CD4-positive, alpha-beta T cell treated with Interleukin-4 for 1 hour (primary cell): ENCODE results near the gene CIBAR2.
A peak's percentile ranks its signal among the peaks of the same experiment; 100 is the strongest.

Experiments
- DNase-seq, 2 donors: peaks; one replicate each; pipeline ENCODE4 v3.0.0-alpha.2; 2020 to 2022

The CIBAR2 gene

DNA sequence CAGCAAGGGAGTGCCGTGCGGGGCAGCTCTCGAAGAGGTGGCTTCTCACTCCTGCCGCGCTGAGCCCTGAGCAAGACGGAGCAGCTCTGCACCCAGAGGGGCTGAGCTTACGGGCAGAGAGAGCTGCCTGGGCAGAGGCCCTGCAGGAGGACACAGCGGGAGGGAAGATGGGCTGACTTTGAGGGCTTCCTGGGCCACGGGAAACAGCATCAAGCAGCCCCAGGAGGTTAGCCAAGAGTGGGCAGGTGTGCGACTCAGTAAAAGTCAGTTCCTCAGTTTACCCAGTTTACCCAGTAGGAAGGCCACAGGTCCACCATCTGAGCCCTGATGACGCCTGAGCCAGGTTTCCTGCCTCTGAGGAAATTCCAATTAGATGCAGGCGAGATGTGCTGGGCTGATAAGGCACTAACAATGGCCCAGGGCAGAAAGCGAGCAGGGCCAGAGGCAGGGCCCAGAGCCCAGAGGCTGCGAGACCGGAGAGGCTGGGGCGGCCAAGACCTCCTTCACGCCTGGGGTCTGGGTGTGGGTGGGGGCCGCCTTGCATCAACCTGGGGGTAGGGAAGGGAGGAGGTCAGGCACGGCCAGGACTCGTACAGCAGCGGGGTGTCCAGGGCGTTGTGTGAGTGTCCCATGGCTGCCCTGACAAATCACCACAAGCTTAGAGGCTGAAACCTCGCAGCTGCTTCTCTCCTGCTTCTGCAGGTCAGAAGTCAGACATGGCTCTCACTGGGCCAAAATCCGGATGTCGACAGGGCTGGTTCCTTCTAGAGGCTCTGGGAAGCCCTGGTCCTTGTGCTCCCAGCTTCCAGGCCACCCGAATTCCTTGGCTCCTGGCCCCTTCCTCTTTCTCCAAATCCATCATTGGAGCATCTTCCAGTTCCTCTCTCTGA, 32.0 kb upstream of the CIBAR2 start:
- no peak for DNase-seq

GRCh38 chr16:85142771-85143211, 30.5 kb upstream of the CIBAR2 start:
- no peak for DNase-seq

- DNase-seq: no peak
Measured at GRCh38 chr16:85142129-85142513, 29.8 kb upstream of the CIBAR2 start.

GRCh38 chr16:85141491-85142128, 29.3 kb upstream of the CIBAR2 start:
- DNase-seq: no peak

GRCh38 chr16:85140455-85141012, 28.3 kb upstream of the CIBAR2 start:
- DNase-seq: no peak

- no peak for DNase-seq
Measured at GRCh38 chr16:85139881-85140339, 27.6 kb upstream of the CIBAR2 start.

DNA sequence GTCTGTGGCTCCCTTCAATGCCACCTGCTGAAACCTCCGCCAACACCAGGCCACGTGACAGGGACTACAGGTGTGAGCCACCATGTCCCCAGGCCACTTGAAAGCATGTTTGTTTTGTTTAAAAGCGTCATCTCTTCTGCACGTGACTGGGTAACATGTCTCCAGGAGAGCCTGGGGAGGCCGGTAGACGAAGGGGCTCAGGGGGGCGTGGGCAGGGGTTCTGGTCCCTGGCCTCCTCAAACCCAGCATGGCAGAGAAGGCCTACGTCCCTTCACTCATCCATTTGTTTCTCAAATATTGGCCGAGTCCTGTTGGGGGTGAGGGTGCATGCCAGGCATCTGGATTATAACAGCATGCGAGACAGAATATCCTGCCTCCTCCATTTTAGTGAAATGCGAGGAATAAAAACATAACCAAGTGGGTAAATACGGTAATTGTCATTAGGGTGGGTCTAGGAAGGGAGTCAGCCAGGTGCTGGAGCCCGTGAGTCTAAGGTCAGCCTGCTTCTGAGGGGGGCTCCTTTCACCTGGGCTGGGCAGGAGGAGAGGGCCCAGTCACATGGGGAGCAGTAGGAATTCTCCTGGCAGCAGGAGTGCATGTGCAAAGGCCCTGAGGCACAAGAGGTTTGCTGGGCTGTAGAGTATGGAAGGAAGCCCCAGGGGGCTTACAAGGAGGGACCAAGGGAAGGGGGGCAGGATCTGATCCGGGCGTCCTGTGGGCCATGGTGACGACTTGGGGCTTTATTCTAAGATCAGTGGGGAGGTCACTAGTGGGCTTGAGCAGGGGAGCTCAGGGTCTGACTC, 26.8 kb upstream of the CIBAR2 start:
- DNase-seq: no peak

GRCh38 chr16:85138073-85138824, 26.0 kb upstream of the CIBAR2 start:
- DNase-seq: no peak

DNA sequence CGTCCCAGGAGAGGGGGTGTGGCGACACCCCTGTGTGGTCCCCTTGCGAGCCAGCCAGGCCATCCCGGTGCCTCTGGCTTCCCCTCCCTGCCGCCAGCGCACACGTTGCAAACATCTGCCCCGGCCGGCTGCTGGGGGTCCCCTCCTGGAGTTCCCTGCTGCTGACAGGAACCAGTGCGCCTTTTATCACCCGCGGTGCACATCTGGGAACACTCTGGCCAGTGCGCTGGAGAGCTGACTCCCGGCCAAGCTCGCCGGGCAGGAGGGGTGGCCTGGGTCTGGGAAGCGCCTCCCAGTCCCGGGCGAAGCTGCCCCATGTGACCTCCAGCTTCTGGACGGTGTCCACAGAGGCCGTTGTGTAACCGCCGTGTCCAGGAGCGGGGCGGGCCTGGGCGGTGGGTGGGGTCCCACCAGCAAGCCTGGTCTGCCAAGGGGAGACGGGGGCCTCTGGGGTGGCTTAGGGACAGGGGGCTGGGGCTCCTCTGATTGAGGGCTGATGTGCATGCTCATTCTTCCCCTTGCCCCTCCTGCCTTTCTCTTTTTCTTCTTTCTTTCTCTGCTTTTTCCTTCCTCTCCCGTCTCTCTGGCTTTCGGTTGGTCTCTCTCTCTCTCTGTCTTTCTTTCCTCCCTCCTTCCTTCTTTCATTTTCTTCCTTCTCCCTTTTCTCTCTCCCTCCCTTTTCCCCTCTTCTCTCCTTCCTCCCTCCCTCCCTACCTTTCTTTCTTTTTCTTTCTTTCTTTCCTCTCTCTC, 25.2 kb upstream of the CIBAR2 start:
- peak in 1 of 2 donors; percentile 39 for DNase-seq

DNA sequence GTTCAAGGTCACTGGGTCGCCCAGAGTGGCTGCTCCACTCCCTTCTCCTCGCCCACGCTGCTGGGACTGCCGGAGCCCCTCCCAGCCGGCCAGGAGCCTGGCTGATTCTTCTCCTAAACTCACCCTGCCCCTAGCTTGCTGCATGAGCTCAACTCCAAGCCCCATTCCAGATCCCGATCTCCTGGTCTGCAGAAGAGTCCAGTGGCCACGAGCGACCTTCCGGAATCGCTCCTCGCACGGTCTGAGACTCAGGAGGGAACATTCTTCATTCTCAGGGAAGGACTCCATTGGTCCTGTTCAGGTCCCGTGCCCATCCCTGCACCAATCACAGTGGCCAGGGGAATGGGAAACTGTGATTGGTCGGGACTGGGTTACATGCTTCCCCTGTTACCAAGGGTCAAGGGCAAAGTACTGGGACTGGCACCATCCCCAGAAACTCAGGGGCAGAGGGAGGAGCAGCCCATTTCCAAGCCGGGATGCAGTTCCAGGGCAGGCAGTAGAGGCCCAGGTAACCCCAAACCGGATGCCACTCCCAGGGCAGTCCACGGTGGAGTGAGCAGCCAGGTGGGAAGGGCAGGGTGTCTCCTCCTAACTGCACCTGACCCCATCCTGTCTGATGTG, 24.5 kb upstream of the CIBAR2 start:
- DNase-seq: peak in 1 of 2 donors; percentile 48

GRCh38 chr16:85136213-85136701, 24.0 kb upstream of the CIBAR2 start:
- DNase-seq: peak in 1 of 2 donors; percentile 33

DNA sequence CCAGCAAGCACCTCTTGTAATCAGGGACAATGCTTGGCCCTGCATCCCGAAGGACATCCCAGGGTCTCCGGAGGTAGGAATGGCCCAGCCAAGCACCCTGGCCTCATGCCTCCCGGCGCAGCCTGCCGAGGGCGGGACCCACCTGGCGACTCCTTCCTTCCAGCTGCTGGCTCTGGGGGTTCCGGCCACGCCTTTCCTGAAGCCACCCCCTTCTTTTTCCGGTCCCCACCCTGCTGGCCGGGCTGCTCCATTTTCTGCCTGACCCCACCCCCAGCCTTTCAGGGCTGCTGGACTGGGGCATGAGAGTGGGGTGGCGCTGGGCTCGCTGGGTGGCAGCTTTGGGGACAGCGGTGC, 22.5 kb upstream of the CIBAR2 start:
- no peak for DNase-seq

- DNase-seq: no peak
Measured at GRCh38 chr16:85134076-85134788, 22.0 kb upstream of the CIBAR2 start.

DNA sequence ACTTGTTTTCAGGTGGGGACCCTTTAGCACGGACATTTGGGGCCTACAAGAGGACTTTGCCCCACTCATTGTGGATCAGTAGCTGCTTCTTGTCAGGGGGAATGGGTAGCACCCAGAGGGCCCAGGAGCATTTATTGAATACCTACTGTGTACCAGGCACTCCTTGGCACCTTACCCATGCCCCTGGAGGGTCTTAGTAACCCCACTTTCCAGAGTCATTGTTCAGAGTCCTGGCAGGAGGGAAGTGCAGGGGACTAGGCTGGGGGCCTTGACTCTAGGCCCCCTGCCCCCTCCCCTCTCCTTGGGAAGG, 21.0 kb upstream of the CIBAR2 start:
- DNase-seq: no peak

- no peak for DNase-seq
Measured at GRCh38 chr16:85132456-85133289, 20.4 kb upstream of the CIBAR2 start.

DNA sequence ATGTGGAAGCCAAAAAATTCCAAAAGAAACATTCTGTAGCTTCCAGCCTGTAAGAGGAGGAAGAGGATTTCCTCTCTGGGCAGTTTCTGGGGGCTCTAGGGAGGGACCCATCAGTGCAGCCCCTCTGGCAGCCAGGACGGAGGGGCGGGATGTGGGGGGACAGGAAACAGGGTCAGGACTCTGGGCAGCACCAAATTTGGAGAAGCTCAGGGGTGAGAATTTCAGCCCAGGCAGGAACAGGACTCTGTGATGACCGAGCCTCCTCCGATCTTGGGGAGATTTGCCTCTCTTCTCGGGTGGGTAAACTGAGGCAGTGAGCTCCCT, 18.4 kb upstream of the CIBAR2 start:
- DNase-seq: no peak

GRCh38 chr16:85129876-85130704, 17.8 kb upstream of the CIBAR2 start:
- DNase-seq: no peak

GRCh38 chr16:85128079-85128837, 16.0 kb upstream of the CIBAR2 start:
- no peak for DNase-seq
